ENCODE results near the gene FHAD1. TPM values are rescaled to one million over a fixed set of nuclear protein-coding genes. Genes with fewer than 3 reads are reported as not detected.
A peak's percentile ranks its signal among the peaks of the same experiment; 100 is the strongest.

Gene FHAD1
- total RNA-seq, 1 experiment from 2014 or later = 1.9 TPM

- no peaks in the 10 kb centered on the region for H3K79me1 ChIP-seq (ENCODE audit: insufficient read depth, low read depth, low read length, poor library complexity, severe bottlenecking)
- no peak overlapping the region for H3K23ac ChIP-seq (ENCODE audit: insufficient read length, low read depth, low read length)
- no peaks in the 10 kb centered on the region for H3K9me3 ChIP-seq (ENCODE audit: control insufficient read depth, low read depth, low read length)
- no peak overlapping the region for H3K9ac ChIP-seq (ENCODE audit: extremely low read depth, insufficient read length, low read length)
- no peak overlapping the region for H2BK120ac ChIP-seq (ENCODE audit: low read depth, low read length, poor library complexity, severe bottlenecking)
- Mint-ChIP-seq H3K27me3 (ENCODE audit: low read depth) (peaks cover 8% of the 10 kb centered on the region), H3K36me3 (ENCODE audit: insufficient read depth in 1 of 3, low read depth in 3 of 3) (no peaks in the 10 kb centered on the region; a peak in 1 of 7 replicates), H3K4me3 (no peak overlapping the region), H3K27ac (peak overlapping the region in 1 of 3 experiments; percentile 19; a peak in 1 of 7 replicates), H3K4me1 (peaks cover 14 to 16% of the 10 kb centered on the region in 2 experiments), H3K9me3 (no peaks in the 10 kb centered on the region; a peak in 1 of 5 replicates)
- H3K27me3 ChIP-seq (ENCODE audit: insufficient read depth, low read length) = no peaks in the 10 kb centered on the region
- no peak overlapping the region for H4K8ac ChIP-seq (replicated peaks; ENCODE audit: insufficient read length, low read depth, low read length)
- H3K27ac ChIP-seq (ENCODE audit: insufficient read length, low read depth, low read length) = no peak overlapping the region
- no peak overlapping the region for H2BK12ac ChIP-seq (ENCODE audit: insufficient read length, low read depth, low read length)
- H3K4me2 ChIP-seq (ENCODE audit: insufficient read depth, insufficient read length, low read length) = no peak overlapping the region
- no peak overlapping the region for H2BK15ac ChIP-seq (ENCODE audit: low read depth, low read length)
- H3K79me2 ChIP-seq (ENCODE audit: insufficient read depth, low read length) = no peaks in the 10 kb centered on the region
- H2AK5ac ChIP-seq (ENCODE audit: insufficient read length, low read length) = no peak overlapping the region
- H3K18ac ChIP-seq (ENCODE audit: insufficient read length, low read depth, low read length) = no peak overlapping the region
- H3K23me2 ChIP-seq (ENCODE audit: insufficient read length, low read depth, low read length, poor library complexity, severe bottlenecking) = no peaks in the 10 kb centered on the region
- H2AFZ ChIP-seq (ENCODE audit: low read length) = no peak overlapping the region
- no peak overlapping the region; the same call in 1 of the 2 replicates for H3K14ac ChIP-seq (ENCODE audit: insufficient read depth, low read length)
- no peak overlapping the region for H4K91ac ChIP-seq (ENCODE audit: insufficient read length, low read depth, low read length)
- H2BK20ac ChIP-seq (ENCODE audit: low read depth, low read length, poor library complexity, severe bottlenecking) = no peak overlapping the region
- no peak overlapping the region for H3T11ph ChIP-seq (ENCODE audit: low read length)
- no peaks in the 10 kb centered on the region for H4K20me1 ChIP-seq (ENCODE audit: control insufficient read depth, insufficient read depth, insufficient read length)
- no peak for TF ChIP-seq CTCF (conservative IDR thresholded peaks at IDR 0.05)
- no peak overlapping the region for H3K4ac ChIP-seq (ENCODE audit: low read depth, low read length)
- no peaks in the 10 kb centered on the region for H3K4me1 ChIP-seq (ENCODE audit: insufficient read depth, low read length)
- no peak overlapping the region for H2BK5ac ChIP-seq (ENCODE audit: insufficient read length, low read length)
- H3K56ac ChIP-seq (ENCODE audit: insufficient read length, low read depth, low read length) = no peak overlapping the region
- no CpG with 5 or more reads among the region's 3 CpGs for WGBS (ENCODE audit: extremely low coverage, insufficient read length, low lambda C conversion rate)
- H4K5ac ChIP-seq (ENCODE audit: insufficient read length, low read depth, low read length) = no peak overlapping the region
- no peak for DNase-seq
Observed at GRCh38 chr1:15256584-15256983, 9.6 kb downstream of the FHAD1 start.
